VCaP (cell line): ENCODE data around the gene PJA2.
A peak's percentile ranks its signal among the peaks of the same experiment; 100 is the strongest.

Experiments used
- H3K27ac ChIP-seq: fragments of 450-650 bp; 2 replicates; pipeline ENCODE4 v1.5.1; 2017
- CTCF ChIP-seq: fragments of 450-650 bp; conservative IDR thresholded peaks from 2 replicates; pipeline ENCODE4 v1.5.1; 2017; ENCODE audit warnings: mild to moderate bottlenecking, moderate library complexity

The PJA2 gene

GRCh38 chr5:109409844-109410388 lies at the start of gene PJA2:
Gene PJA2 (minus strand): TSS chr5:109409974. CDS start chr5:109383433, 26,541 bp downstream.
- TF ChIP-seq CTCF, result no peak; the same call in 1 of the 2 replicates
- H3K27ac ChIP-seq, result peak within 1 kb of the TSS; percentile 93

GRCh38 chr5:109455598-109456096 lies 45.9 kb upstream of the PJA2 start:
- TF ChIP-seq CTCF, result no peak
- peak overlapping the region; percentile 71 for H3K27ac ChIP-seq

- TF ChIP-seq CTCF, result no peak
- H3K27ac ChIP-seq, result peak overlapping the region; percentile 71
These were observed 45.1 kb upstream of the PJA2 start for GRCh38 chr5:109454731-109455505.

GRCh38 chr5:109453251-109453650 lies 43.5 kb upstream of the PJA2 start:
- no peak overlapping the region for H3K27ac ChIP-seq
- no peak for TF ChIP-seq CTCF

- no peak overlapping the region for H3K27ac ChIP-seq
- no peak for TF ChIP-seq CTCF
These were observed 42.9 kb upstream of the PJA2 start for GRCh38 chr5:109452661-109453060.

GRCh38 chr5:109451146-109451545 lies 41.4 kb upstream of the PJA2 start:
- H3K27ac ChIP-seq, result no peak overlapping the region
- TF ChIP-seq CTCF, result no peak

- TF ChIP-seq CTCF, result no peak
- no peak overlapping the region for H3K27ac ChIP-seq
These were observed 40.5 kb upstream of the PJA2 start for GRCh38 chr5:109450129-109450877.
